Mesenchymal stem cell (in vitro differentiated cells and primary cell): ENCODE measurements around the gene ALG14.
"Not testable (repeated sequence)": the region's sequence is repeated elsewhere in the genome, so short reads cannot be mapped to it uniquely, and the experiment has no call there.

Source experiments
- DNase-seq: peaks from one replicate; pipeline ENCODE4 v3.0.0-alpha.2; 2013
- H2AFZ ChIP-seq: one replicate; pipeline ENCODE4 v1.6.1; 2013; ENCODE audit warnings: low read depth, mild to moderate bottlenecking, control low read depth, inconsistent platforms, low read length, moderate library complexity
- H2AK5ac ChIP-seq: 2 replicates; pipeline ENCODE4 v1.6.1; 2013; ENCODE audit warnings: low read length, moderate library complexity, mild to moderate bottlenecking, inconsistent platforms; ENCODE audit not compliant: severe bottlenecking
- H2BK120ac ChIP-seq: one replicate; pipeline ENCODE4 v1.6.1; 2013; ENCODE audit warnings: low read depth, mild to moderate bottlenecking, inconsistent platforms, low read length, moderate library complexity
- H2BK12ac ChIP-seq, 2 experiments: one replicate each; pipeline ENCODE4 v1.6.1; 2013; ENCODE audit warnings: inconsistent platforms in 2 of 2, low read length in 2 of 2, mild to moderate bottlenecking in 2 of 2, moderate library complexity in 2 of 2, control low read depth in 1 of 2
- H2BK15ac ChIP-seq: one replicate; pipeline ENCODE4 v1.6.1; 2013; ENCODE audit warnings: mild to moderate bottlenecking, low read depth, inconsistent platforms; ENCODE audit not compliant: poor library complexity, severe bottlenecking
- H2BK5ac ChIP-seq: 2 replicates; pipeline ENCODE4 v1.6.1; 2013; ENCODE audit warnings: low read depth, mild to moderate bottlenecking, low read length, control low read depth, inconsistent platforms; ENCODE audit not compliant: poor library complexity, severe bottlenecking
- H3K14ac ChIP-seq, 2 experiments: one replicate each; pipeline ENCODE4 v1.6.1; 2013; ENCODE audit warnings: inconsistent platforms in 2 of 2, low read length in 2 of 2, control low read depth in 1 of 2, mild to moderate bottlenecking in 1 of 2, moderate library complexity in 1 of 2
- H3K18ac ChIP-seq, 2 experiments: one replicate each; pipeline ENCODE4 v1.6.1; 2013; ENCODE audit warnings: inconsistent platforms in 2 of 2, low read length in 2 of 2, control low read depth in 1 of 2, low read depth in 1 of 2, mild to moderate bottlenecking in 1 of 2
- H3K23ac ChIP-seq, 2 experiments: one replicate each; pipeline ENCODE4 v1.6.1; 2013; ENCODE audit warnings: inconsistent platforms in 2 of 2, low read length in 2 of 2, mild to moderate bottlenecking in 2 of 2, moderate library complexity in 2 of 2, control low read depth in 1 of 2
- H3K27ac ChIP-seq: 2 replicates; pipeline ENCODE4 v1.5.1; 2013; ENCODE audit warnings: mild to moderate bottlenecking, moderate library complexity, low read length, control low read depth, inconsistent platforms; ENCODE audit not compliant: poor library complexity, severe bottlenecking
- H3K27me3 ChIP-seq, 2 experiments: 2 replicates each; pipeline versions ENCODE4 v1.6.1 to v1.7.0; 2013; ENCODE audit warnings: low read length in 2 of 2, mild to moderate bottlenecking in 2 of 2, moderate library complexity in 2 of 2, control low read depth in 1 of 2, inconsistent platforms in 1 of 2; ENCODE audit not compliant: control insufficient read depth in 1 of 2, insufficient read depth in 1 of 2
- H3K36me3 ChIP-seq, 2 experiments: 2 replicates each; pipeline versions ENCODE4 v1.6.1 to v1.7.0; 2013; ENCODE audit warnings: low read length in 2 of 2, control low read depth in 1 of 2, inconsistent platforms in 1 of 2, low read depth in 1 of 2, mild to moderate bottlenecking in 1 of 2; ENCODE audit not compliant: insufficient read depth in 2 of 2, control insufficient read depth in 1 of 2
- H3K4ac ChIP-seq, 2 experiments: one replicate each; pipeline ENCODE4 v1.6.1; 2013; ENCODE audit warnings: inconsistent platforms in 2 of 2, low read length in 2 of 2, mild to moderate bottlenecking in 2 of 2, moderate library complexity in 2 of 2, control low read depth in 1 of 2, low read depth in 1 of 2
- H3K4me1 ChIP-seq: 2 replicates; pipeline ENCODE4 v1.6.1; 2013; ENCODE audit warnings: low read depth, low read length, control low read depth; ENCODE audit not compliant: control insufficient read depth, insufficient read depth
- H3K4me2 ChIP-seq: 2 replicates; pipeline ENCODE4 v1.6.1; 2013; ENCODE audit warnings: low read length, mild to moderate bottlenecking, inconsistent platforms; ENCODE audit not compliant: poor library complexity, severe bottlenecking
- H3K4me3 ChIP-seq, 2 experiments: 2 replicates each; pipeline versions ENCODE4 v1.5.1 to v1.7.0; 2013; ENCODE audit warnings: low read length in 2 of 2, mild to moderate bottlenecking in 2 of 2, control low read depth in 1 of 2, low read depth in 1 of 2; ENCODE audit not compliant: insufficient read depth in 1 of 2
- H3K79me1 ChIP-seq: replicated peaks from 2 replicates; pipeline ENCODE4 v1.6.1; 2013; ENCODE audit warnings: mild to moderate bottlenecking, control low read depth, low read length, inconsistent platforms; ENCODE audit not compliant: poor library complexity, severe bottlenecking
- H3K9ac ChIP-seq: 2 replicates; pipeline ENCODE4 v1.7.0; 2013; ENCODE audit warnings: mild to moderate bottlenecking, low read length, moderate library complexity
- H3K9me3 ChIP-seq: 2 replicates; pipeline ENCODE4 v1.7.0; 2013; ENCODE audit warnings: mild to moderate bottlenecking, low read length; ENCODE audit not compliant: control insufficient read depth
- H4K8ac ChIP-seq: one replicate; pipeline ENCODE4 v1.6.1; 2013; ENCODE audit warnings: inconsistent platforms, mild to moderate bottlenecking, low read length, moderate library complexity
- H4K91ac ChIP-seq: one replicate; pipeline ENCODE4 v1.6.1; 2013; ENCODE audit warnings: mild to moderate bottlenecking, low read length, inconsistent platforms
- WGBS: methylation state at CpG from one replicate; pipeline ENCODE4 v1.1.7; 2013; ENCODE audit warnings: mixed read lengths; 5-methylcytosine and 5-hydroxymethylcytosine counted together

Gene ALG14

DNA sequence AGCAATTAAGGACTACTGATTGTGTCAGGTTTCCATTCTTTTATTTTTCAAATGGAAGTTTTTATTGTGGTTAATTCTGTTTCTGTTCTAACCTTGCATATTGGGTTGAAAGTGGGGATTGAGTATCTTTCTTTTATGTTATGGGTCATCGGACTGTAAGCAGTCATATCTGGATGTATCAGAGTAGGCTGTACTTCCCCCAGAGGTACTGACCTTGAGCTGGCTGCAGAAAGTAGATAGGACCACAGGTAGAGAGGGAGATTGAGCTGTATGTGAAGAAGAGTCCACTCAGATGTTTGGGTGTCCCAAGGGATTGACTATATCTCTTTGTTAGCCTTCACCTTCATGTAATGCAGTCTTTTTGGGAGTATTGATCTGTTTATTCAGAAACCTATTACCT, 20.5 kb upstream of the ALG14 start:
- Histone ChIP-seq H3K27me3 (no peaks in the 10 kb centered on the region), H2BK120ac (no peak overlapping the region), H3K14ac (no peak overlapping the region), H2BK12ac (no peak overlapping the region), H2BK15ac (no peak overlapping the region), H3K4ac (no peak overlapping the region), H3K4me1 (no peaks in the 10 kb centered on the region), H3K27ac (no peak overlapping the region), H4K91ac (no peak overlapping the region), H3K4me2 (no peak overlapping the region), H2BK5ac (no peak overlapping the region), H3K79me1 (no peaks in the 10 kb centered on the region), H3K23ac (no peak overlapping the region), H3K4me3 (no peak overlapping the region), H3K9me3 (no peaks in the 10 kb centered on the region), H4K8ac (no peak overlapping the region), H3K18ac (no peak overlapping the region), H2AK5ac (no peak overlapping the region), H2AFZ (no peak overlapping the region), H3K9ac (no peak overlapping the region), H3K36me3 (no peaks in the 10 kb centered on the region)
- 39% methylated on average over 1 of the region's 1 CpG for WGBS
- no peak for DNase-seq

DNA sequence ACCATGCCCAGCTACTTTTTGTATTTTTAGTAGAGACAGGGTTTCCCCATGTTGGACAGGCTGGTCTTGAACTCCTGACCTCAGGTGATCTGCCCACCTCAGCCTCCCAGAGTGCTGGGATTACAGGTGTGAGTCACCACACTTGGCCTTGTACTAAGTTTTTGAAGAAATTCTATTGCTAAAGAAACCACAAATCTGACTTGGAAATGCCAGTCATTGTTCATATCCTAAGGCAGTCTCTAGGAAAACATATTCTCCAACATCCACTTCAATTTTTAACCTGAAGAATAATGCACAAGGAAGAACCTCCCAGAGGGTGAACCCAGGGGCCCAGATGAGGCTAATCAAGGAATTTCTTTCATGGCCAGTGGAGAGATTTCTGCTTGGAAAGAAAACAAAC, 20.1 kb upstream of the ALG14 start:
- H3K14ac ChIP-seq, H4K8ac ChIP-seq, H3K4ac ChIP-seq, DNase-seq, H3K4me3 ChIP-seq, H3K9ac ChIP-seq, H3K27ac ChIP-seq, H2BK15ac ChIP-seq, H2BK120ac ChIP-seq, H2AK5ac ChIP-seq, H3K18ac ChIP-seq, H3K23ac ChIP-seq, H2AFZ ChIP-seq, H2BK12ac ChIP-seq, H4K91ac ChIP-seq, H3K4me1 ChIP-seq, H3K36me3 ChIP-seq, H3K79me1 ChIP-seq, H3K27me3 ChIP-seq, H2BK5ac ChIP-seq, H3K4me2 ChIP-seq, H3K9me3 ChIP-seq: not testable (repeated sequence)

DNA sequence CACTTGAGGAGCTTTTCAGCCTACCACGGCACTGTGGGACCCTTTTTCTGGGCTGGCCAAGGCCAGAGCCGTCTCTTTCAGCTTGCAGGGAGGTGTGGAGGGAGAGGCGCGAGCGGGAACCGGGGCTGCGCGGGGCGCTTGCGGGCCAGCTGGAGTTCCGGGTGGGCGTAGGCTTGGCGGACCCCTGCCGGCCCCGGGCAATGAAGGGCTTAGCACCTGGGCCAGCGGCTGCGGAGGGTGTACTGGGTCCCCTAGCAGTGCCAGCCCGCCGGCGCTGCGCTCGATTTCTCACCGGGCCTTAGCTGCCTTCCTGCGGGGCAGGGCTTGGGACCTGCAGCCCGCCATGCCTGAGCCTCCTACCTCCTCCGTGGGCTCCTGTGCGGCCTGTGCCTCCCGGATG, 18.5 kb upstream of the ALG14 start:
- 90% methylated on average over 14 of the region's 28 CpGs for WGBS
- DNase-seq, H2AFZ ChIP-seq, H3K79me1 ChIP-seq, H3K36me3 ChIP-seq, H2BK12ac ChIP-seq, H2AK5ac ChIP-seq, H3K9me3 ChIP-seq, H3K4me3 ChIP-seq, H2BK5ac ChIP-seq, H3K4me1 ChIP-seq, H3K9ac ChIP-seq, H2BK120ac ChIP-seq, H3K4me2 ChIP-seq, H2BK15ac ChIP-seq, H3K27ac ChIP-seq, H3K23ac ChIP-seq, H4K8ac ChIP-seq, H3K27me3 ChIP-seq, H4K91ac ChIP-seq: not testable (repeated sequence)
- H3K14ac ChIP-seq = peak overlapping the region in 1 of 2 experiments; percentile 60
- peak overlapping the region in 1 of 2 experiments; percentile 40 for H3K18ac ChIP-seq
- peak overlapping the region in 1 of 2 experiments; percentile 51 for H3K4ac ChIP-seq

DNA sequence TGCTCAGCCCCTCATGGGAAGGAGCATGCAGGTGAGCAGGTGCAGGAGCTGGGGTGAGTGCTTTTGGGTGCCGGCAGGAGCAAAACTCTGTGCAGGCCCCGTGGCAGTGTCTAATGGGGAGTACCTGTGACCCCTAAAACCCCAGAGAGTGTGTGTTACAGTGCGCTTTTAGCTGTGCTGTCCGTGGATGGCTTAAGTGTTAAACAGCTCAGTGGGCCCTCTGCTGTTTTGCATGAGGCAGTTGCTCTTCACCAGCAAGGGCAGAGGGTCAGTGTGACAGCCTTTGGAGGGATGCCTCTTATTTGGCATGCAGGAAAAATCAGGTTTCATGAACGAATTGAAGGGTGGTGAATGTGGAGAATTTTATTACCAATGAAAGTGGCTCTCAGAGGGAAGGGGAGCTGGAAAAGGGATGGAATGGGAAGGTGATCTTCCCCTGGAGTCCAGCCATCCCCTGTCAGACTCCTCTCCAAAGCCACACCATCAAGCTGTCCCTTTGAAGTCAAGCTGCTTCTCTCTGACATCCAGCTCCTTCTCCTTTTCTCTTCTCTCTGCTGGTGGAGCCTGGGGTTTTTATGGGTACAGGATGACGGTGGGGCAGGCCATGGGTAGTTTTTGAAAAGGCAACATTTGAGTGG, 17.0 kb upstream of the ALG14 start:
- H2AK5ac ChIP-seq = no peak overlapping the region
- no peak overlapping the region for H2BK5ac ChIP-seq
- peak overlapping the region in 1 of 2 experiments; percentile 63 for H2BK12ac ChIP-seq
- no peak overlapping the region for H3K18ac ChIP-seq
- H3K23ac ChIP-seq = no peak overlapping the region
- no peak overlapping the region for H3K4me2 ChIP-seq
- no peak for DNase-seq
- WGBS = 95% methylated on average over 5 of the region's 6 CpGs
- no peaks in the 10 kb centered on the region for H3K4me1 ChIP-seq
- H3K14ac ChIP-seq = no peak overlapping the region
- H4K8ac ChIP-seq = no peak overlapping the region
- no peak overlapping the region for H3K4me3 ChIP-seq
- H3K9ac ChIP-seq = no peak overlapping the region
- H2BK120ac ChIP-seq = no peak overlapping the region
- H2AFZ ChIP-seq = no peak overlapping the region
- no peaks in the 10 kb centered on the region for H3K9me3 ChIP-seq
- H3K27ac ChIP-seq = no peak overlapping the region
- no peaks in the 10 kb centered on the region for H3K79me1 ChIP-seq
- no peak overlapping the region for H2BK15ac ChIP-seq
- H3K4ac ChIP-seq = peak overlapping the region in 1 of 2 experiments; percentile 28
- H3K27me3 ChIP-seq = no peaks in the 10 kb centered on the region
- no peak overlapping the region for H4K91ac ChIP-seq
- no peaks in the 10 kb centered on the region for H3K36me3 ChIP-seq
